A549 treated with Mapracorat at 1 μM for 4 hours (cell line): ENCODE results near the gene LCORL. TPM values are rescaled to one million over a fixed set of nuclear protein-coding genes. Genes with fewer than 3 reads are reported as not detected.

Experiments
- total RNA-seq: library from RNA; stranded (reverse); fragments of 200-300 nt; extraction: Qiagen RNA extraction; gene quantifications from 5 replicates; pipeline ENCODE4 v1.2.3, GENCODE V29; 2022

The LCORL gene
- 3.1 to 5.4 TPM (median 5.1 TPM) in 5 replicates for total RNA-seq

GRCh38 chr4:18021720-18022571, at the start of gene LCORL:
TSS of gene LCORL (minus strand) at chr4:18021755. CDS start at chr4:18021751, 4 bp downstream.

DNA sequence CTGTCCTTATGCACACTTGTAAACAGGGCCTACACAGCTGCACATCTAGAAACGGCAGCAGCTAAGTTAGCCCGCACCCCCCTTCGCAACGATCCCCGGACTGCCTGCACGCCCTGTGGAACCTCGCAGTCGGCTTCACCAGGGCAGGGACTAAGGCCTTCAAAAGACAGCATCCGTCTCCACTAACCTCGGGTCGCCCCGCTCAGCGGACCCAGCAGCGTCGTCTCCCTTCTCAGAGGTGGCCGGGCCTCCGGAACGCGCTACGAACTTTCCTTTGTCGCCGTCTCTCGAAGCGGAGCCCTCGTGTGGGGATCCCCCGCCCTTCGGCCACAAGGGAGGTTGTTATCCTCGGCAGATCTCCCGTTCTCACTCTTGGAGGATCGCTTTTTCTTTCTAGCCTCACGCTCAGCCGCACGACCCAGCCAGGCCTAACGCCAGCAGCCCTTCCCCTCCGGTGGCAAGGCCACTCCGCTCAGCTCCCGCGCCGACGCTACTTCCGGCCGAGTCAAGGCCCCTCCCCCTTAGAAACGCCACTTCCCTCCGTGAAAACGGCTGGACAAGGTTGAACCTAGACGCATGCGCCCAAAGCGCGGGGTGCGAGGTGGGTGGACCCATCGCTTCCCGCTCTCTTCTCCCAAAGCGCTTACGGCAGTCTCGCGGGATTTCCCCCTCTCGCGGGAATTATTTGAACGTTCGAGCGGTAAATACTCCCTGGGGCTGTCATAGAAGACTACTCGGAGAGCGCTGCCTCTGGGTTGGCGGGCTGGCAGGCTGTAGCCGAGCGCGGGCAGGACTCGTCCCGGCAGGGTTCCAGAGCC, 211.1 kb downstream of the LCORL start, which contains the start of the genes DCAF16 and NCAPG:
Gene DCAF16, minus strand, starts transcription at position 498 of the 818 bp plus-strand sequence. CDS start 6,616 bp downstream, outside the sequence.
Gene NCAPG, plus strand, starts transcription at position 720 of the 818 bp plus-strand sequence. CDS start 99 bp downstream, outside the sequence.

Other genes with a start within 250 kb of the LCORL start
- gene FAM184B, start 240.1 kb downstream of the LCORL start, total RNA-seq = 0.02 to 0.08 TPM (median 0.05 TPM) in 4 of 5 replicates, not detected in the other
- 4.7 to 8.1 TPM (median 7.3 TPM) in 5 replicates for gene DCAF16, start 211.0 kb downstream of the LCORL start, total RNA-seq
- gene NCAPG, start 210.8 kb downstream of the LCORL start, total RNA-seq = 22.1 to 28.9 TPM (median 26.7 TPM) in 5 replicates